Type B pancreatic cell (in vitro differentiated cells): ENCODE measurements around the gene EFNA5. TPM values are rescaled to one million over a fixed set of nuclear protein-coding genes. Genes with fewer than 3 reads are reported as not detected.

ENCODE experiments used
- DNase-seq: peaks from one replicate; pipeline ENCODE4 v3.0.0; 2021; ENCODE audit warnings: mixed read lengths; ENCODE audit not compliant: unreplicated experiment; ENCODE audit errors: extremely low spot score
- H3K27ac Mint-ChIP-seq: 2 replicates; pipeline ENCODE4 v1.8.0; 2021; ENCODE audit warnings: mild to moderate bottlenecking, mixed read lengths
- H3K27me3 Mint-ChIP-seq: 2 replicates; pipeline ENCODE4 v1.8.0; 2021; ENCODE audit warnings: mixed read lengths
- H3K36me3 Mint-ChIP-seq: 2 replicates; pipeline ENCODE4 v1.8.0; 2021; ENCODE audit warnings: mixed read lengths
- H3K4me1 Mint-ChIP-seq: one replicate; pipeline ENCODE4 v1.8.0; 2021; ENCODE audit warnings: mixed read lengths; ENCODE audit not compliant: unreplicated experiment
- H3K4me3 Mint-ChIP-seq: 2 replicates; pipeline ENCODE4 v1.8.0; 2021; ENCODE audit warnings: mild to moderate bottlenecking, mixed read lengths
- H3K9me3 Mint-ChIP-seq: 2 replicates; pipeline ENCODE4 v1.8.0; 2021; ENCODE audit warnings: mixed read lengths
- CTCF ChIP-seq: fragments of 200-600 bp; sonication (generic); conservative IDR thresholded peaks from 2 replicates; pipeline ENCODE4 v1.5.0; 2021; ENCODE audit warnings: antibody characterized with exemption, mild to moderate bottlenecking
- total RNA-seq: library from RNA; stranded (reverse); gene quantifications from 2 replicates; pipeline ENCODE4 v1.2.1, GENCODE V29; 2021; ENCODE audit warnings: low replicate concordance

The EFNA5 gene
- total RNA-seq, 1 donor from 2014 or later: 65.0 TPM

DNA sequence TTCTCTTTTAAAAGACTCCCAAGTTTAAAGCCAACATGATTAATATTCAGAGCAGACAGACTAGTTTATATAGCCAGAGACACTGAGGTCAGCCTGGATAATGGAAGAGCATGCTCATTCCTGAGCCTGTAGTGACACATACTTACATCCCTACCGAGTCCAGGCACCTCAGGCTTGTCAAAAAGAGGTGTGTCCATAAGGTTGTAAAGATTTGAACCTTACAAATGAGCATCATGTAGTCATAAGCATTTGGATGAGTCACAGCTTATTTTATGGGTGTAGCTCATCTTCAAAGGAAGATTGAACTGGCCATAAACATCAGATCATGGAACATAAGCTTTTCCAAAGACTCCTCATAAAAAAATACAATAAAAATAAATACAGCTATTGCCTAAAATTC is 333.5 kb downstream of the EFNA5 start:
- Mint-ChIP-seq H3K27me3 (peaks cover 3% of the 10 kb centered on the region), H3K4me1 (peaks cover 15% of the 10 kb centered on the region), H3K9me3 (no peaks in the 10 kb centered on the region), H3K27ac (no peak overlapping the region), H3K4me3 (no peak overlapping the region), H3K36me3 (no peaks in the 10 kb centered on the region)
- no peak for DNase-seq
- TF ChIP-seq CTCF: no peak

GRCh38 chr5:107331882-107332281 is 338.9 kb downstream of the EFNA5 start:
- no peak for TF ChIP-seq CTCF
- H3K9me3 Mint-ChIP-seq: peaks cover 6% of the 10 kb centered on the region
- H3K36me3 Mint-ChIP-seq: no peaks in the 10 kb centered on the region
- H3K4me3 Mint-ChIP-seq: no peak overlapping the region
- H3K27ac Mint-ChIP-seq: no peak overlapping the region
- no peak for DNase-seq
- peaks cover 5% of the 10 kb centered on the region for H3K4me1 Mint-ChIP-seq
- peaks cover 3% of the 10 kb centered on the region for H3K27me3 Mint-ChIP-seq

DNA sequence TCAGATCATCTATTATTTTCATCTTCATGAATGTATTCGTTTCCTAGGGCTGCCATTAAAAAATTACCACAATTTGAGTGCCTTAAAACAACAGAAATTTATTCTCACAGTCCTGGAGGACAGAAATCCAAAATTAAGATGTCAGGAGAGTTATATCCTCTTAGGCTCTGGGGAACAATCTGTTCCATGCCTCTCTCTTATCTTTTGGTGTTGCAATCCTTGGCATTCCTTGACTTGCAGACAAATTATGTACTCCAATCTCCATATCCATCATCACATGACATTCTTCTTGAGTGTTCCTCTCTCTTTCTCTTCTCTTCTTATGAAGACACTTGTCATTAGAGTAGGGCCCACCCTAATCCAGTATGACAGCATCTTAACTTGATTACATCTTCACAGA is 339.4 kb downstream of the EFNA5 start:
- no peak overlapping the region for H3K27ac Mint-ChIP-seq
- peaks cover 3% of the 10 kb centered on the region for H3K27me3 Mint-ChIP-seq
- H3K9me3 Mint-ChIP-seq: peaks cover 6% of the 10 kb centered on the region
- TF ChIP-seq CTCF: no peak
- H3K4me3 Mint-ChIP-seq: no peak overlapping the region
- no peaks in the 10 kb centered on the region for H3K36me3 Mint-ChIP-seq
- no peak for DNase-seq
- peaks cover 5% of the 10 kb centered on the region for H3K4me1 Mint-ChIP-seq

- peaks cover 5% of the 10 kb centered on the region for H3K4me1 Mint-ChIP-seq
- no peaks in the 10 kb centered on the region for H3K36me3 Mint-ChIP-seq
- no peak overlapping the region for H3K4me3 Mint-ChIP-seq
- H3K27ac Mint-ChIP-seq: no peak overlapping the region
- no peak for DNase-seq
- TF ChIP-seq CTCF: no peak
- H3K27me3 Mint-ChIP-seq: peaks cover 3% of the 10 kb centered on the region
- peaks cover 6% of the 10 kb centered on the region for H3K9me3 Mint-ChIP-seq
Observed at GRCh38 chr5:107330903-107331302, 339.8 kb downstream of the EFNA5 start.

- TF ChIP-seq CTCF: no peak
- H3K36me3 Mint-ChIP-seq: no peaks in the 10 kb centered on the region
- H3K9me3 Mint-ChIP-seq: peaks cover 6% of the 10 kb centered on the region
- no peak overlapping the region for H3K4me3 Mint-ChIP-seq
- H3K27ac Mint-ChIP-seq: no peak overlapping the region
- H3K4me1 Mint-ChIP-seq: peaks cover 5% of the 10 kb centered on the region
- H3K27me3 Mint-ChIP-seq: no peaks in the 10 kb centered on the region
- no peak for DNase-seq
Observed at GRCh38 chr5:107329850-107330249, 340.9 kb downstream of the EFNA5 start.
